Gastrocnemius medialis (tissue), 4 donors: ENCODE data around the gene DSC2.

Experiments
- CTCF ChIP-seq, 5 experiments: fragments of 450-650 bp in 3 of 5; fragments of 200-600 bp in 2 of 5; sonication (generic) in 2 of 5; IDR thresholded peaks in 4 of 5; conservative IDR thresholded peaks in 1 of 5; 1 replicate in 4 of 5; 2 replicates in 1 of 5; pipeline ENCODE4 v1.5.1; 2016 to 2019; ENCODE audit warnings: antibody characterized with exemption in 5 of 5, mild to moderate bottlenecking in 3 of 5, moderate library complexity in 3 of 5
- POLR2A ChIP-seq, 2 donors: fragments of 450-650 bp; IDR thresholded peaks; one replicate each; pipeline ENCODE4 v1.6.1; 2017; ENCODE audit warnings: antibody characterized with exemption in 2 of 2, mild to moderate bottlenecking in 2 of 2, moderate library complexity in 2 of 2

GRCh38 chr18:31102941-31103340 is 720 bp upstream of the DSC2 start:
- TF ChIP-seq CTCF (IDR thresholded peaks at IDR 0.05 in 4 of 5, conservative IDR thresholded peaks at IDR 0.05 in 1 of 5) = no peak
- no peak for TF ChIP-seq POLR2A (IDR thresholded peaks at IDR 0.05)
